Cardiac fibroblast (primary cell): Measurements from ENCODE around the gene AADACL2.
A peak's percentile ranks its signal among the peaks of the same experiment; 100 is the strongest.
"Not testable (repeated sequence)": the region's sequence is repeated elsewhere in the genome, so short reads cannot be mapped to it uniquely, and the experiment has no call there.

ENCODE experiments used
- DNase-seq, 2 donors: peaks; one replicate each; pipeline versions ENCODE4 v3.0.0 to v3.0.0-alpha.2; 2010; ENCODE audit warnings: low read depth in 2 of 2
- H3K4me3 ChIP-seq, 2 donors: replicated peaks in 1 of 2; 1 replicate in 1 of 2; 2 replicates in 1 of 2; pipeline ENCODE4 v1.5.1; 2011; ENCODE audit warnings: low read depth in 2 of 2, low read length in 2 of 2, mild to moderate bottlenecking in 2 of 2, moderate library complexity in 1 of 2
- TF ChIP-seq, protein P1 (sequence below): IDR thresholded peaks from one replicate; pipeline ENCODE4 v1.5.1; 2011; ENCODE audit warnings: low read depth, mild to moderate bottlenecking, low read length, inconsistent platforms

Gene AADACL2

DNA sequence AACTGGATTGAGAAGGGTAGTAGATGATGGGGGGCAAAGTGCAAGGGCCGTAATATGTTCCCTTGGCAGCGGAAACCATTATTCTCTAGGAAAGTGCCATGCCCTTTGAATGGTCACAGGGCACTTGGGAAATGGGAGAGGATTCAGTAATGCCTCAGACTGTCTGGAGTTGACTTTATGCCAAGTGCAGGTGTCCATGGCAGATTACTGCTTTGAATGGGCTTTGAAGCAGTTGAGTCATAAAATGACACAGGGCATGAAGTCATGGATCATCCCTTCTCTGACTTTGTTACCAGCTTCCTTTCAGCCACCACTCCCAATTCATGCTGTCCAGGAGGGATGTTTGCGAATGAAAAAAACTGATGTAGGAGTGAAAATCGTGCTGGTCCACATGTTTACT is 20.1 kb downstream of the AADACL2 start:
- TF ChIP-seq, protein P1, sequence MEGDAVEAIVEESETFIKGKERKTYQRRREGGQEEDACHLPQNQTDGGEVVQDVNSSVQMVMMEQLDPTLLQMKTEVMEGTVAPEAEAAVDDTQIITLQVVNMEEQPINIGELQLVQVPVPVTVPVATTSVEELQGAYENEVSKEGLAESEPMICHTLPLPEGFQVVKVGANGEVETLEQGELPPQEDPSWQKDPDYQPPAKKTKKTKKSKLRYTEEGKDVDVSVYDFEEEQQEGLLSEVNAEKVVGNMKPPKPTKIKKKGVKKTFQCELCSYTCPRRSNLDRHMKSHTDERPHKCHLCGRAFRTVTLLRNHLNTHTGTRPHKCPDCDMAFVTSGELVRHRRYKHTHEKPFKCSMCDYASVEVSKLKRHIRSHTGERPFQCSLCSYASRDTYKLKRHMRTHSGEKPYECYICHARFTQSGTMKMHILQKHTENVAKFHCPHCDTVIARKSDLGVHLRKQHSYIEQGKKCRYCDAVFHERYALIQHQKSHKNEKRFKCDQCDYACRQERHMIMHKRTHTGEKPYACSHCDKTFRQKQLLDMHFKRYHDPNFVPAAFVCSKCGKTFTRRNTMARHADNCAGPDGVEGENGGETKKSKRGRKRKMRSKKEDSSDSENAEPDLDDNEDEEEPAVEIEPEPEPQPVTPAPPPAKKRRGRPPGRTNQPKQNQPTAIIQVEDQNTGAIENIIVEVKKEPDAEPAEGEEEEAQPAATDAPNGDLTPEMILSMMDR: no peak
- H3K4me3 ChIP-seq: no peak overlapping the region
- DNase-seq: no peak

GRCh38 chr3:151761581-151761980 is 27.9 kb downstream of the AADACL2 start:
- DNase-seq: no peak
- TF ChIP-seq, protein P1: no peak
- no peak overlapping the region for H3K4me3 ChIP-seq

GRCh38 chr3:151764699-151765098 is 31.0 kb downstream of the AADACL2 start:
- not testable (repeated sequence) for H3K4me3 ChIP-seq, DNase-seq

- TF ChIP-seq, protein P1: no peak
- peak in 1 of 2 donors; percentile 35 for DNase-seq
- no peak overlapping the region for H3K4me3 ChIP-seq
Observed at GRCh38 chr3:151765685-151766084, 32.0 kb downstream of the AADACL2 start.

DNA sequence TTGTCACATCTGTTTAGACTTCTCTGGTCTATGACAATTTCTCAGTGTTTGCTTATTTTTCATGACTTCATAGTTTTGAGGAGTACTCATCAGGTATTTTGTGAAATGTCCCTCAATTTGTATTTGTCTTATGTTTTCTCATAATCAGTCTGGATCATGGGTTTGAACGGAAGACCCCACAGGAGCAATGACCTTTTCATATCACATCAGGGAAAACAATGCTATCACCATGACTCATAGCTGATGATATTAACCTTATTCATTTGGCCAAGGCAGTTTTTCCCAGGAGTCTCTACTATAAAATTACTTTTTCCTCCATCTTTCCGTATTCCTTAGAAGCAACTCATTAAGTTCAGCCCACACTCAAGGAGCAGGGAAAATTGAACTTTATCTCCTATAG is 32.7 kb downstream of the AADACL2 start:
- TF ChIP-seq, protein P1: no peak
- DNase-seq: peak; percentile 69 to 78
- H3K4me3 ChIP-seq: no peak overlapping the region

DNA sequence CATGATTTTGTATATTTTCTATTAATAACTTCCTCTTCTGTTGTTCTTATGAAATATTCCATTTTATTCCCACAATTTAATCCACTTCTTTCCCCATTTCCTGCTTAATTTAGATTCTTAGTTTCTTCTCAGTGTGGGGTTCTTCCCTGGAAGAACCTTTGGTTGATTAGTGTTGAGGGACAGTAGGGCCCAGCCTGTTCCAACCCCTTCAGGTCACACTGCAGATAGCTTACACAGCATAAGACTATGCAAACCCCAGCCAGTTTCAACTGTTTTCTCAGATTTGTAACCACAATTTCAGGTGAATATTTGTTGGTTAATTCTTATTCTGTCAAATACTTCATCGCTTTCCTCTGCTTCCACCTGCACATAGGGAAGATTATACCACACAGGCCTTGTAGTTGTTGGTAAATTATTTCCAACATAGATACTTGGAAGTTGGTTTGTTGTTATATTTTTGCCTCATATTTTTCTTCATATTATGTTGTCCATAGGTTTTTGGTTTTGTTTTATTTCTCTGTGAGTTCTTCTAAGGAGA is 34.7 kb downstream of the AADACL2 start:
- no peak overlapping the region for H3K4me3 ChIP-seq
- TF ChIP-seq, protein P1: no peak
- DNase-seq: no peak

DNA sequence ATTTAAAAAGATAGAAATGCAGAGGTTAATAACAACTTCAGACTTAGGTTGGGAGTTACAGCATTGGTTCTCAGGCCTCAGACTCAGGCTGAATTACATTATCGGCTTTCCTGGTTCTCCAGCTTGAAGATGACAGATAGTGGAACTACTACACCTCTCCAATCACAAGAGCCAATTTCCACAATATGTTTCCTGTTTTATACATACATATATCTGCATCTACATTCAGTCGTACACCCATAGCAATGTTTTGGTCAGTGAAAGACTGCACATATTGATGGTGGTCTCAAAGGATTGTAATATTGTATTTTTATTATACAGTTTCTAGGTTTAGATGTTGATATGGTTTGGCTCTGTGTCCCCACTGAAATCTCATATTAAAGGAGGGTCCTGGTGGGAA is 35.4 kb downstream of the AADACL2 start:
- TF ChIP-seq, protein P1: no peak
- no peak for DNase-seq
- H3K4me3 ChIP-seq: no peak overlapping the region
